GM12801 (cell line): ENCODE data around the gene MAP3K8.

Source experiments
- TF ChIP-seq, protein P1 (sequence below): IDR thresholded peaks from one replicate; pipeline ENCODE4 v1.5.1; 2011; ENCODE audit warnings: control low read depth; ENCODE audit not compliant: insufficient read length; ENCODE audit errors: extremely low read depth

Gene MAP3K8

DNA sequence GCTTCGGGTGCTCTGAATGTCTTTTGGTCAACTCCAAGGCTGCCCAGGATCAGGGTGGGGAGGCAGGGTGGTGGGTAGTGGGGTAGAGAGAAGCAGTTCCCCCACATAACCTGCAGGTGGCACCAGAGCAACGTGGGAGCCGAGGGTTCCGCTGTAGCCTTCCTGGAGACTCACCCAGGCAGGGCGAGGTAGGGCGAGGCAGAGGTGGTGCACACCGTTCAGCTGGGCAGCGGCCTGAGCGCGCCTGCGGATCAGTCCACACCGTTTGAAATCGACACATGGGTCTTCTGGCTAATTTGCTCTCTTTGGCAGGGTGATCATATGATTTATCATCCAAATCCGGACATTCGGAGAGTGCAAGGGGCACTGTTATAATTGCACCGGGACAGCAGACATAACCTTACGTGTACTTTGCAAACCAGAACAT, 41.4 kb upstream of the MAP3K8 start:
- TF ChIP-seq, protein P1, sequence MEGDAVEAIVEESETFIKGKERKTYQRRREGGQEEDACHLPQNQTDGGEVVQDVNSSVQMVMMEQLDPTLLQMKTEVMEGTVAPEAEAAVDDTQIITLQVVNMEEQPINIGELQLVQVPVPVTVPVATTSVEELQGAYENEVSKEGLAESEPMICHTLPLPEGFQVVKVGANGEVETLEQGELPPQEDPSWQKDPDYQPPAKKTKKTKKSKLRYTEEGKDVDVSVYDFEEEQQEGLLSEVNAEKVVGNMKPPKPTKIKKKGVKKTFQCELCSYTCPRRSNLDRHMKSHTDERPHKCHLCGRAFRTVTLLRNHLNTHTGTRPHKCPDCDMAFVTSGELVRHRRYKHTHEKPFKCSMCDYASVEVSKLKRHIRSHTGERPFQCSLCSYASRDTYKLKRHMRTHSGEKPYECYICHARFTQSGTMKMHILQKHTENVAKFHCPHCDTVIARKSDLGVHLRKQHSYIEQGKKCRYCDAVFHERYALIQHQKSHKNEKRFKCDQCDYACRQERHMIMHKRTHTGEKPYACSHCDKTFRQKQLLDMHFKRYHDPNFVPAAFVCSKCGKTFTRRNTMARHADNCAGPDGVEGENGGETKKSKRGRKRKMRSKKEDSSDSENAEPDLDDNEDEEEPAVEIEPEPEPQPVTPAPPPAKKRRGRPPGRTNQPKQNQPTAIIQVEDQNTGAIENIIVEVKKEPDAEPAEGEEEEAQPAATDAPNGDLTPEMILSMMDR = peak; percentile 81

DNA sequence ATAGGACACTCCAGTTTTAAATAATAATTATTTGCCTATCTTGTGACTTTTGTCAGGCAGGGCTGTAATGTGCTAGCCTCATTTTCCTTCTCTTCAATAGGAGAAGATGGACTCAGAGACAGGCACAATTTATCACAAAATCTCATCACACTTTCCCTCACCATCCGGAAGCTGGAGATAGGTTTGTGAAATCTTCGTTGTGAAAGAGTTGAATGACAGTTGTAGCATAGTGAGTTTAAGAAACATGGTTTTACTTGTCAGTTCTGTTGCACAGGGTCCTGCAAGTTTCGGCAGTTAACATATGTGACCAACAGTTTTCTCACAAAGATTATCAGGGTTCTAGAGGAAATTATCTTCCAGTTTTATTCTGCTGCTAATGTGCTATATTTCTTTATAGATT, 37.7 kb upstream of the MAP3K8 start:
- TF ChIP-seq, protein P1 = no peak

DNA sequence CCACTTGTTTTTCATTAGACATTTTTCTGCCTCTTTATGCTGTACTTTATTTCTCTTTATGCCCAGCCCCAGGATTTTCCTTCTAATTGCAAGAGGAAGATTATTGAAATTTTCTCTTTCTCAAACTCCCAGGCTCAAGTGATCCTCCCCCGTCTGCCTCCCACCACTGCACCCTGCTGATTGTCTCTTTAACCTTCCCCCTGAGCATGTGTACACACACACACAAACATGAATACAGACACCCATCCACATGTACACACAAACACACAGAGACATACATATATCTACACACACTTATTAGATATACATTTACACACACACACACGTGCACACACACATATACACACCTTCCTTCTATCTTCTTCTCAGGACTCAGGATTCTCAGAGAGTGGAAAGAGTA, 37.3 kb upstream of the MAP3K8 start:
- TF ChIP-seq, protein P1 = no peak

DNA sequence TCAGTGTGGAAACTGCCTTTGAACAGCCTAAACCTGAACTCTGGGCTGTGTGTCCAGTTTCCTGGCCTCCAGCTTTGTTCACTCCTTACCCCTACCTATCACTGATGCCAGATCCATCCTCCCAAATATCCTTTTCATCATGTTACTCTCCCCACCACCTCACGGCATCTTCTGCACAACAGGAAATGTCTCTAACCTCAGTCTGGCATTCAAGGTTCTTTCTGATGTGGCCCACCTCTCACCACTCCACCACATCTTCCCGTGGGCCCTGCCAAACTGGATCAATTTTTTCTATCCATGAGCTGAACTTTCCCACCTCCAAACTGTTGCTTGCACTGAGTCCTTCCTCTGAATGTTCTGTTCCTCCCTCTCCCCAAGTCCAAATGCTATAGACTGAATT, 35.8 kb upstream of the MAP3K8 start:
- TF ChIP-seq, protein P1 = no peak

- TF ChIP-seq, protein P1 = no peak
These were observed 35.2 kb upstream of the MAP3K8 start for GRCh38 chr10:30398788-30399187.

DNA sequence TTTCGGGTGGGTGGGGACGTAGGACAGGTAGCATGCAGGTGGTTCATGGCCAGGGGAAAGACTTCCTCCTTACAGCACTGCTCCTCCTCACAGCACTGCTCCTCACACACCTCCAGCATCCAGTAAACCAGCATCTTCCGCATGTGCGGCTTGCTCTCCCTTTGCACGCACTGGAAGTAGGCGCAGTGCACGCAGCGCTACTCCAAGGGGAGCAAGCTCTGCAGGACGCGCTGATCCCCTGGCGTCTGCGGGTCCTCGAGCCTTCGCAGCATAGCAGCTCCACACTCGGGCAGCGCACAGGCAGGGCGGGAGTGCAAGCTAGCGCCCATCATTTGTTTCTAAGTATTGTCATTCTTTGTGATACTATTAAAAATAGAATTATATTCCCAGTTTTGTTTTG, 30.5 kb upstream of the MAP3K8 start:
- TF ChIP-seq, protein P1 = no peak

DNA sequence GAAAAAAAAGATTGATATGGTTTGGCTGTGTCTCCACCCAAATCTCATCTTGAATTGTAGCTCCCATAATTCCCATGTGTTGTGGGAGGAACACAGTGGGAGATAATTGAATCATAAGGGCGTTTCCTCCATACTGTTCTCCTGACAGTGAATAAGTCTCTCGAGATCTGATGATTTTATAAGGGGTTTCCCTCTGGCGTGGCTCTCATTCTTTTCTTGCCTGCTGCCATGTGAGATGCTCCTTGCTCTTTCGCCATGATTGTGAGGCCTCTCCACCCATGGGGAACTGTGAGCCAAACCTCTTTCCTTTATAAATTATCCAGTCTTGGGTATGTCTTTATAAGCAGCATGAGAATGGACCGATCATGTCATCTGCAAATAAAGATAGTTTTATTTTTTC, 29.4 kb upstream of the MAP3K8 start:
- TF ChIP-seq, protein P1 = no peak

DNA sequence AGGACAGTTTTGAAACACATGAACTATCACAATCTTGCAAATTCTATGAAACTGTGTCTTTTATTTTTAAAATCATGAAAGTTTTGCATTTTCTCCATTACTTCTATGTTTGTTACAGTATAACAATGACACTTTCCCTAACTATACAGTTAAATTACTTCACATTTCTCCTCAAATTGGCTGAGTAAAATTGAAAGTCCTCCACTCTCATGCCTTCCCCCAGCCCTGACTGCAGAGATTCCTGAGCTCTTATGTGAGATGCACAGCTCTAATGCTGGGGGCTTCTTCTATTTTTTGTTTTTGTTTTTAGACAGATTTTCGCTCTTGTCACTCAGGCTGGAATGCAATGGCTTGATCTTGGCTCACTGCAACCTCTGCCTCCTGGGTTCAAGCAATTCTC, 22.7 kb upstream of the MAP3K8 start:
- TF ChIP-seq, protein P1 = no peak
